Mucosa of gallbladder (tissue), 1 donor: ENCODE results near the gene ATP13A5. TPM values are rescaled to one million over a fixed set of nuclear protein-coding genes. Genes with fewer than 3 reads are reported as not detected.

Source experiments
- DNase-seq: peaks from one replicate; pipeline ENCODE4 v3.0.0-alpha.2; 2020; ENCODE audit warnings: low spot score
- total RNA-seq: library from RNA; stranded (reverse); gene quantifications from one replicate; pipeline ENCODE4 v1.2.1, GENCODE V29; 2021
- donor health status: DM: no; HTN: no; CAD: no.

The ATP13A5 gene, protein sequence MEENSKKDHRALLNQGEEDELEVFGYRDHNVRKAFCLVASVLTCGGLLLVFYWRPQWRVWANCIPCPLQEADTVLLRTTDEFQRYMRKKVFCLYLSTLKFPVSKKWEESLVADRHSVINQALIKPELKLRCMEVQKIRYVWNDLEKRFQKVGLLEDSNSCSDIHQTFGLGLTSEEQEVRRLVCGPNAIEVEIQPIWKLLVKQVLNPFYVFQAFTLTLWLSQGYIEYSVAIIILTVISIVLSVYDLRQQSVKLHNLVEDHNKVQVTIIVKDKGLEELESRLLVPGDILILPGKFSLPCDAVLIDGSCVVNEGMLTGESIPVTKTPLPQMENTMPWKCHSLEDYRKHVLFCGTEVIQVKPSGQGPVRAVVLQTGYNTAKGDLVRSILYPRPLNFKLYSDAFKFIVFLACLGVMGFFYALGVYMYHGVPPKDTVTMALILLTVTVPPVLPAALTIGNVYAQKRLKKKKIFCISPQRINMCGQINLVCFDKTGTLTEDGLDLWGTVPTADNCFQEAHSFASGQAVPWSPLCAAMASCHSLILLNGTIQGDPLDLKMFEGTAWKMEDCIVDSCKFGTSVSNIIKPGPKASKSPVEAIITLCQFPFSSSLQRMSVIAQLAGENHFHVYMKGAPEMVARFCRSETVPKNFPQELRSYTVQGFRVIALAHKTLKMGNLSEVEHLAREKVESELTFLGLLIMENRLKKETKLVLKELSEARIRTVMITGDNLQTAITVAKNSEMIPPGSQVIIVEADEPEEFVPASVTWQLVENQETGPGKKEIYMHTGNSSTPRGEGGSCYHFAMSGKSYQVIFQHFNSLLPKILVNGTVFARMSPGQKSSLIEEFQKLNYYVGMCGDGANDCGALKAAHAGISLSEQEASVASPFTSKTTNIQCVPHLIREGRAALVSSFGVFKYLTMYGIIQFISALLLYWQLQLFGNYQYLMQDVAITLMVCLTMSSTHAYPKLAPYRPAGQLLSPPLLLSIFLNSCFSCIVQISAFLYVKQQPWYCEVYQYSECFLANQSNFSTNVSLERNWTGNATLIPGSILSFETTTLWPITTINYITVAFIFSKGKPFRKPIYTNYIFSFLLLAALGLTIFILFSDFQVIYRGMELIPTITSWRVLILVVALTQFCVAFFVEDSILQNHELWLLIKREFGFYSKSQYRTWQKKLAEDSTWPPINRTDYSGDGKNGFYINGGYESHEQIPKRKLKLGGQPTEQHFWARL
- 0.86 TPM for total RNA-seq

DNA sequence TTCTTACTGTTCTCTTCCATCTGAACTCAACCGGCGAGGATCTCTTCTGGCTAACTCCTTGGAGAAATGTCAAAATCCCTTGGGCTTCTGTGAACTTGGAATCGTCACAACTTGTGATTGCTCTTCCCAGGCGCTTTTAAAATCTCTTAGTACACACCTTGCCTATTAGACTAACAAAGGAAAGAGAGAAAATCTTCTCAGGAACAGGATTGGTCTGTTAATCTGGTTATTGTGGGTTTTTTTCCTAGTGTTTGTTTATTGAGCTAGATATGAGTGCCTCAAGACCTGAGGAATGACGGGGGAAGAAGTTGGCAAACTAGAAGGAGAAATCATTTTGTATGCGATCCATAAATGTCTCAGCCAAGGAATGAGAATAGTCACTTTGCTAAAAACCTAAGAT is at the start of gene ATP13A5:
Gene ATP13A5, minus strand, starts transcription at position 48 of the 400 bp plus-strand sequence. Its CDS starts 28 bp downstream, at position 20.
- DNase-seq, result no peak

DNA sequence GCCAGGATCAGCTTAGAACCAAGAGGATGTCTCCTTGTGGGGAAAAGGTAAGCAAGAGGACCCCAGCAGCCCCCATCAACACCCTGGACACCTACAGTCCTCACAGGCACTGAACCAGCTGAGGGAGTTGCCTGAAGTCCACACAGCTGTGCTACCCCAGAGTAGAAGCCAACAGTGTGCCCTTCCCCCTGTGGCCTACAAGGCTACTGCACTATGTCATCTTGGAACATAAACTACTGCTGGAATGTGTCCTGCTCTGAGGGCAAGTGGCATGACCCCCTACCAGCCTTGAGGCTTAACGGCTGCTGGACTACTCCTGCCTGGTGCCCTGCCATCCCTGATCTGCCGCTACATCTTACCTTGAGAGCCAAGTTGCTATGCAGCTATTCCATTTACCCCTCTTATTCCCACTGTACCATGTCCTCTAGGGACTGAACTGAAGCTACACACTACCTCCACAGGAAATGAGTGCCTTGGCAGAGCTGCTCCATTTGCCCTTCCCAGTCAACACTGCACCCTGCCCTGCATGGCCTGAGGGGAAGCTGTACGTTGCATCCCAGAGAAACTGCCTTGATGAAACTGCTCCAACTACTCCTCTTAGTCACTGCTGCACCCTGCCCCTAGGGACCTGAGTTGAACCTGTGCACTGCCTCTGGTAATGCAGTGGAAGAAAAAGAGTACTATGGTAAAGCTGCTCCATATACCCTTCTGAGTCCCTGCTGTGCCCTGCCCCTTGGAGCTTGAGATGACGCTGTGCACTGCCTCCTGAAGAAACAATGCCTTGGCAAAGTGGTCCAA is 40.2 kb upstream of the ATP13A5 start:
- DNase-seq, result no peak

DNA sequence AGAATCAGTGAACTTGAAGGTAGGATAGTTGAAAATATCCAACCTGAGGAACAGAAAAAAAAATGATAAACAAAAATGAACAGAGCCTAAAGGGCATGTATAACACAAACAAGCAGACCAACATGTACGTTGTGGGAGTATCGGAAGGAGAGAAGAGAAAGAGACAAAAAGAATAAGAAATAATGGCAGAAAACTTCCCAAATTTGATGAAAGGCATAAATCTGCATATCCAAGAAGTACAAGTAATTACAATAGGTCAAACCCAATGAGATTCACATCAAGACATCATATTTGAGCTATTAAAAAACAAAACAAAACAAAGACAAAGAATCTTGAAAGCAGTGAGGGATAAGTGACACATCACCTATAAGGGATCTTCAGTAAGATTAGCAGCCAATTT is 38.1 kb upstream of the ATP13A5 start:
- DNase-seq, result no peak

DNA sequence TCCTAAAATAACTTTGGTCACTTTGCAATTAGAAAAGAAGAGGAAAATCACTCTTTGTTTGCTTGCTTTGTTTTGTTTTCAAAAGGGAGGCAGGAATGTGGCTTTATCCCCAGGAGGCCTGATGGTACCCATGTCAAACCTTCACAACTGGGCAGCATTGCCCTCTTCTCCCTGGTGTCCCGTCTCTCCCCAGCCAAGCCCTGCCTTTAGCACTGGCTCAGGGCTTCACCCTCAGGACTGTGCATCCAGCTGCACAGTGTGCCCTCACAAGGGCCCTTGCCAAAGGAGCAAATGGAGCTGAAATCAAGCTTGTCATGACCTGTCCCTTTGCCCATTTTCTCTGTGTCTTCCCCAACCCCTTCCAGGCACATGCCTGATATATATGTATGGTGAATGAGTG is 29.1 kb upstream of the ATP13A5 start:
- DNase-seq, result no peak

DNA sequence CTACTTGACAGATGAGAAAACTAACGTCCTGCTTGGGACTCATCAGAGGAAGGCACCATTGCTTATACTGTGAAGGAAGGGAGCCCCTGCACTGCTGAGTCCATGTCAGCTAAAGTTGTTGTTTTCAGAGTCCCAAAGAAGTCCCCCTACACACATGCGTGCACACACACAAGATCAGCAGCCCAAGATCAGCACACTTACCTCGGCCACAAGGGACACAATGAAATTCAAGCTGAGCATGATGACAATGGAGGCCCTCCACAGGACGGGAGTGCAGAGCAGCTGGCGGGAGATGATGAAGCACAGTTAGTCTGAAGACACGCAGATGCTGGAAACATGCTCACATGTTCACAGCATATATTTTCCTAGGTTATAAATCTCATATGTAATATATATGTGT is 28.6 kb upstream of the ATP13A5 start:
- DNase-seq, result no peak

DNA sequence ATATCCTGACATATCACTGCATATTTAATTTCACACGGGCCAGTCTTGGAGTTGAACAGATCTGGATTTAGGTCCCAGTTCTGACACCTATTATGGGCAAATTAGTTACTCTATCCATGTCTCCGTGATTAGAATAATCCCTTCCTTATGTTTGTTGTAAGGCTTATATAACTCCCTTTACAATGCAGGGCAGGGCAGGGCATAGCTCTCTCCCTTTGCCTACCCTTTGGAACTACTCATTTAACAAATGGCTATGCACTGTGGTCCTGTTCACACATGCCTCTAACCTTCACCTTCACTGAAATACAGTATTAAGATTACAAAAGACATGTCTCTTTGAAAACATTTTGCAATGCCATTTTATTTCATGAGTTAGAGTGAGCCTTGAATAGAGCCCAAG is 24.8 kb upstream of the ATP13A5 start:
- DNase-seq, result no peak

DNA sequence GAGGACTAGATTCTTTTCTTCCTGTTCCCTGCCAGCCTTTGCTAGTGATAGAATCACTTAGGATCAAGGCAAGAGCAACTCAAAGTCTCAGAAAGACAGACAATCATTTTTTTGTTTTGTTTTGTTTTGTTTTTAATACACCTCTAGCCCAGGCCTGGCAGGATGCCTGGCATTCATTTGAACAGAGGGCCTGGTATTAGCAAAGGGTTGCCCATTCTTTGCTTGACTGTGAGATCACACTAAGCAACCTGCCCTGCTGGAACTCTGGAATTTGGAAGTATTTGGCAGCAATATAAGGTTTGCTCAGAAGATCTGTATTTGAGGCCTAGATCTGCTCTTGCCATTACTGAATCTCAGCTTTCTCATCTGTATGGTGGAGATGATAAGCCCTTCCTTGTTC is 21.8 kb upstream of the ATP13A5 start:
- DNase-seq, result no peak

DNA sequence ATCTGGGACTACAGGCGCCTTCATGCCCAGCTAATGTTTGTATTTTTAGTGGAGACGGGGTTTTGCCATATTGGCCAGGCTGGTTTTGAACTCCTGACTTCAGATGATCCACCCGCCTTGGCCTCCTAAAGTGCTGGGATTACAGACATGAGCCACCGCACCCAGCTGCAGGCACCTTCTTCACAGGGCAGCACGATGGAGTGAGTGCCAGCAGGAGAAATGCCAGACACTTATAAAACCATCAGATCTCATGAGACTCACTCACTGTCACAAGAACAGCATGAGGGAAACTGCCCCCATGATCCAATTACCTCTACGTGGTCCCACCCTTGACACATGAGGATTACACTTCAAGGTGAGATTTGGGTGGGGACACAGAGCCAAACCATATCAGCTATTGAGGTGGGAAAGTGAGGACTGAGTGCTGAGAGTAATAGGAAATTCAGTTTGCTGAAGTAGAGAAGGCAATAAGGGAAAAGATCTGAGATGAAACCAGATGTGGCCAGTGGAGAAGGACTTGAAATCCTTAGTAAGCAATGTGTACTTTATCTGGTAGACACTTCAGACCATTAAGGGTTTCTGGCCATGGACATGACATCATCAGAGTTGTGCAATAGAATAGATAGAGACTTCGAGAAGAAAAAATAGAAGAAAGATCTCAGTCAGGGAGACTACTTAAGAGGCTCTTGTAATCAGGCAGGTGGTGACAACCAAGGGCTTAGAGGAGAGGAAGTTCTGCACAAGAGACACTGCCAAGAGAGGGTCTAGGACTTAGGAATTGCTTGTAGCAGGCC is 18.1 kb upstream of the ATP13A5 start:
- no peak for DNase-seq

DNA sequence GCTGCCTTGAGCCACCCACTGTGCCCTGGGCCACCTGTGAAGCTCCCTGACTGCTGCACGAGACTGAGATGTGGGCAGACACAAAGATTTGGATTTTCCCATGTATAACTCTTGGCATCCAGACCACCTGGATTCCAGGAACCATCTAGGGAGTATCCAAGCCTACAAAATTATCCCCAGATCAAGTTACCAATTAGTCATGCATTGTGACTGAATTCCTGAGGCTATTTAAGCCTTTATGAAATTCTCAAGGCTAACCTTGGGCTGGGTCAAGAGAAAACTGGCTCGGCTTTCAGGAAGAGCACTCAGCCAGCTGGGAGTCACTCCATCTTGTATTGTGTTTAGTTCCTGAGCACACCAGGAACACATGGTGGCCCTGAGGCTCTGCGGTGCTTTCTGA is 13.3 kb upstream of the ATP13A5 start:
- DNase-seq, result no peak

DNA sequence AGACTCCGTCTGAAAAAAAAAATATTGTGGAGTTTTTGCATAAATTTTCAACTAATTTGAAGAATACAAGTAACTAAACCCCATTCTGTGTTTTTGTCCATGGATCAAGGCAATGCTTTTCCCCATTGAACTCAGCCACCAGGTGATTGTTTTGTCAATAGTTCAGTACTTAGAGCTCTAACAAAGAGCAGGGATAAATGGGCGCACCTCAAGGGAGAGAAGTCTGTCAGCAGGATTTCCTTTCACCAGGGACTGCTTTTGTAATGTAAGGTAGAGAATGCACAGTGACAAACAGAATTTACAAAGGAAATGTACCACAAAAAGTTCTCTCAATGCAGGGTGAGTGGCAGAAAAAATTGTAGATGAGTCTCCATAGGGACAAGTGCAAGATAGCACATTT is 10.8 kb upstream of the ATP13A5 start:
- DNase-seq, result no peak

DNA sequence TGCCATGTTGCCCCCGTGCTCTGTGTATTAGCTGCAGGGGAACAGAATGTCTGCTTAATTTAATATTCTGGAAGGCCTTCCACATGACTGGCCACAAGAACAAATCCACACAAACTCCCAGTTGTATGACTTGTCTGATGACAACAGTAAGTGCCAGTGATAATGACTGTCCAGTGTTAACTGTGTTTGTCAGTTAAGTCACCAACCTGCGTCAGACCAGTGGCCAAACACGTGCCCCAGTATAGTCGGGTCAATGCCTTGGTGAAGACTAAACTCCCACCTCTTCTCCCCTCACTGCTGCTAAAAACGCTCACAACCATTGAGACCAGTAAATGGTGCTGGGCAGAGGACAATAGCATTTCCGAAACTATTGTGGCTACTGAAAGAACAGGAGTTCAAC is 9.8 kb upstream of the ATP13A5 start:
- no peak for DNase-seq

DNA sequence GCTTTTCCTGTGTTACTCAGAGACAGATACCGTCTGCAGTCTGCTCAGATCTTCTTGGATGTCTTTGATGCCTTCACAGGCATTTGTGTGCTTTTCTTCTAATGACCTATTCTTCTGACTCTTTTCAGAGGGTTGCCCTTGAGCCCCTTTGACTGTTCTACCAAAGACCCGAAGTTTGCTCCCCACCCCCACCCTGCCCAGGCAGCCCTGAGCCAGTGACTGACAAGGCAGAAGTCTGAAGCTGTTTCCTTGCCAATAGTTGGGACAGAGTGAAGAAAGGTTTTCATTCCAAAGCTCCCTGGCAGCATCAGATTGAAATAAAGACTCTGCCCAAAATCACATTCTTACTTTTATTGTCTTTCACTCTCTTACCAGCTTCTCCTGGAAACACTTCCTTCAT is 9.0 kb upstream of the ATP13A5 start:
- DNase-seq, result no peak

DNA sequence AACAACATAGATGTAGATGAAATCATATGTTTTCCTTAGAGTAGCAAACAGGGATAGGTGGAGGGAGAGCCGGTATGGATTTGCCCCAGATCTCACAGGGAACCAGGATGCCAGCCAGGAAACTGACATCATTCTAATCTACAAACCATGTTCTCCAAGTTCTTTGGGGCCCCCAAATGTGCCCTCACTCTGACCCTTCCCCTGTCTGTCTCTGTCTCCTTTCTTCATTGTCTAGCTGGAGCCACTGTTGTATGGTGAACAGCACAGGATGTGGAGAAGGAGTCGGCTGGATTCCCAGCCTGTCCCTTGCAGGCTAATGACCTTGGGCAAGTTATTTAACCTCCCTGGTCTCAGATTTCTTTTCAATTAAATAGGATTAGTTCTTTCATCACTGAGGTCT is 962 bp downstream of the ATP13A5 start:
- DNase-seq, result no peak

DNA sequence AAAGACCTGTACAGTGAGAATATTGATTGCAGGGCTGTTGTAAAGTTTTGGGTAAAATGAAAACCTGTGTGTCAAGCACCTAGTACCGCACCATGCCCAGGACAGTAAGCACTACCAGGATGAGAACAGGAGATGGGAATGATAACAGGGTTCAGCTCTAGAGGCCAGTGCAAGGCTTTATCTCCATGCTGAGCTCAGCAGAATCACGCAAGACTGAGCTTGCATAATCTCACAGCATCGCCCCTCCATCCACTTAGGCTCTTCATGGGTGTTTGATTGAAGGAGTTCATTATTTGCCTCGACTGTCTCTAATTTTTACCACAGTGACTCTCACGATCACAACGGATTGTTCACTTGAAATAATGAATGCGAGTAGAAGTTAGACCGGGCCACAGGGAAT is 2.9 kb downstream of the ATP13A5 start:
- DNase-seq, result no peak

DNA sequence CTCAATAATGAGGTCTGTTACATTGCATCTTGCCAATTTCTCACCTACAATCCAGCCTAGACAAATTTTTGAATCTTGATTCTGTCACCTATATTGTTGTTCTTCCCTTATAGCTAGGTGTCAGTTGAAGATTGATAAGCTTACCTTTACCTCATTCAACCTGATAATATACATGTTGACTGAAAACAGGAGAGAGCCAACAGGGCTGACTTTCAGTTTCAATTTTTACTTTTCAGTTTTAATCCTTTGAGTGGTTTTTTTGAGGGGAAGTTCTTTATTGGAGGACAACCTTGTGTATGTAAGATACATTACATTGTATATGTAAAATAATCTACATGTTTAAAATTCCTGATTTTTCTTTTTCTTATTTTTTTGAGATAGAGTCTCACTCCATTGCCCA is 5.8 kb downstream of the ATP13A5 start:
- no peak for DNase-seq

DNA sequence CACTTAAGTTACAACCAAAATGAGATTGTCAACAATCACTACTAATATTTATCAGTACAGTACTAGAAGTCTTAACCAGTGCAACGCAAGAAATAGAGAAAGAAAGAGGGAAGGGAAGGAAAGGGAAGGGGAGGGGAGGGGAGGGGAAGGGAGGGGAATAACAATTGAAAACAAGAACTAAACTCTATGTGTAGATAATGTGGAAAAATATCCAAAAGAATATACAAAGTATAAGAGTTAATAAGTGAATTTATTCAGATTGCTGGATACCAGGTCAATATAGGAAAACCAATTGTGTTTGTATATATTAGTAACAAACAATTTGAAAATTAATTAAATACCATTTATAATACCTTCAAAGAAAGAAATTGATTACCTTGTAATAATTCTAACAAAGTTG is 10.7 kb downstream of the ATP13A5 start:
- DNase-seq, result no peak

DNA sequence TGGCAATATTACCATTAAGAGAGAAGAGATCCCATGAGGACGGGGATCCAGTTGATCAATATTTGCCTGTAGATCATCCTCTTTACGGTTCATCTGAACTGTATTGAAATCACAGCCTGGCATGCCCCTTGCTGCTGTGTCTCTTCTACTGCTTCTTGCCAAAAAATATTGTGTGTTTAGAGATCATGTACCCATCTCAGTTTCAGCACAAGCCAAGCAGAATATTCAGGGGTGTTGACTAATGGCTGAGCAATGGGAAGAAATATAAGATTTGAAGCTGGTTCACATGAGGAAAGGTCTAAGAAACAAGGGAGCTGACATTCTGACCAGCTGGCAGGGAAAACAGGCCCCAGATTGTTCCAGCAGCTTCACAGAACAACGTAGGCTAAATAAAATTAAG is 21.3 kb downstream of the ATP13A5 start:
- no peak for DNase-seq

DNA sequence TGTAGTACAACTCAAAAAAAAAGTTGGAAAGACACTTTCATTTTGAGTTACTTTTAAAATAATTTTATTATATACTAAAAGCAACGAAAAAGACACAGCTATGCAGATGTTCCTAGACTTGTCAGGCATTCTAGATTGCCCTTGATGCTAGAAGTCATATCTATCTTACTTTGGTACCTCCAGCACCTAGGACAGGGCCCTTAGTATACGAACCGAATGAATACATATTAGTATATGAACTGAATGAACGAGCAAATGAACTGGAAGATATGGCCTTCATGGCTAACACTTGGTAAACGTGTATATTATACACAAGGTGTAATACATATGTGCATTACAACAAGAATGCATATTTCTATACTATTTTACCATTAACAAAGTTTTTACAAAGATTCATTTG is 24.1 kb downstream of the ATP13A5 start:
- DNase-seq, result no peak

DNA sequence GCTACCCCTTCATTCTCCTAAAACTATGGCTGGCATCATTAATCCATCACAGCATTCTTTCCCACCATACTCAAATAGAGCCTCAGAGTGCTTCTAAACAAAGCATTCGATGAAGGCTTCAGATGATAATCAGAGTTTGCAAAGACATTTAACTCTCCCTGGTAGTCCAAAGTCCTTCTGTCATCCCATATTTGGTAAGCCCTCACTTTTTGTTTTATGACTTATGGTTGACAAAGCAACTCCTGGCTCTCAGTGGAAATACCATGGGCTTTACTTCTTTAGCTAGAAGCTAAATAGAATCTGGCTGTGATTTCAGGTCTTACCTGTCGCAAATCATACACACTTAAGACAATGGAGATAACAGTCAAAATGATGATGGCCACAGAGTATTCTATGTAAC is 27.8 kb downstream of the ATP13A5 start:
- no peak for DNase-seq

DNA sequence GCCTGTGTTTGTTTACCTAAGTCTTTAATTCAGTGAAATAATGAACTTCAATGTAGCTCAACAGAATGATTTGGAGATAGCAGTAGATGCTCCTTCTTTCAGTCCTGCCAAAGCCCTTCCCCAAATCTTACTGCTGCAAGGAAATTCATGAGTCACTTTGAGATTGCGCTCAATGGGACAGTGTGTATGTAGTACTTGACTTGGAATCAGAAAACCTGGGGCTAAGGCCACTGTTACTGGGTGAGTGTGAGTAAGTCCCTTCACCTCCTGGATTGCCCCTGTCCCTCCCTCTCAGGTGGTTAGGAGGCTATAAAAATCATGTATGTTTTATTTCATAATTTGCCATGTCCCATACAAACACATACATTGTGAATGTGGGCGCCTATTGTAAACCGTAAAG is 29.9 kb downstream of the ATP13A5 start:
- no peak for DNase-seq
